GM21390 (cell line): ENCODE measurements around the gene NECAB2.

Experiments
- ATAC-seq: cut with Tn5 transposase; IDR thresholded peaks from one replicate; pipeline ENCODE4 v1.9.1; 2021; ENCODE audit not compliant: unreplicated experiment

Gene NECAB2

DNA sequence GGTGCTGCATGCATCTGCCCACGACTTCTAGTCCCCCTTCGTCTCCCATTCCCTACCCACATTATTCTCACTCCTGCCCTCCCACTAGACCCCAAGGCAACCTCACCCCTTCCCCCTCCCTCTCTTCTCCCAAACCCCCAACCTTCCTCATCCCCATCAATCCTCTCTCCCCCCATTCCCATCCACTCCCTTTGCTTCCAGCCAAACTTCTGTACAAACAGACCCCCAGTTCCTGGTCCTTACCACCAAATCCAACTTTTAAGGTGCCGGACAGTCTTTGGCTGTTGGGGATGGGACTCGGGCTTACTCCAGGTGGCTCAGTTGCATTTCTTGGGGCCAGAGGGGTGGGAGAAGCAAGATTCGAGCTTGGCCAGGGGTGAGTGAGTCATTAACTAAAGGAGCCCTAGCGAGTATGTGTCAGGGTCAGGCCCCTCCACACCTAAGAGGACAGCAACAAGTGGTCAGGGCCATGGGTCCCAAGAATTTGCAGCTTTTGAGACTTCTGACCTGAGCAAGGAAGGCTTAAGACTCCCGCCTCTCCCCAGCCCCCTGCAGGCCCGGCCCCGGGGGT is 74.3 kb downstream of the NECAB2 start, which contains the start of gene SLC38A8:
TSS of gene SLC38A8 (minus strand) at position 488 of the 571 bp plus-strand sequence. CDS start 638 bp downstream, outside the sequence.
- ATAC-seq, result no peak

DNA sequence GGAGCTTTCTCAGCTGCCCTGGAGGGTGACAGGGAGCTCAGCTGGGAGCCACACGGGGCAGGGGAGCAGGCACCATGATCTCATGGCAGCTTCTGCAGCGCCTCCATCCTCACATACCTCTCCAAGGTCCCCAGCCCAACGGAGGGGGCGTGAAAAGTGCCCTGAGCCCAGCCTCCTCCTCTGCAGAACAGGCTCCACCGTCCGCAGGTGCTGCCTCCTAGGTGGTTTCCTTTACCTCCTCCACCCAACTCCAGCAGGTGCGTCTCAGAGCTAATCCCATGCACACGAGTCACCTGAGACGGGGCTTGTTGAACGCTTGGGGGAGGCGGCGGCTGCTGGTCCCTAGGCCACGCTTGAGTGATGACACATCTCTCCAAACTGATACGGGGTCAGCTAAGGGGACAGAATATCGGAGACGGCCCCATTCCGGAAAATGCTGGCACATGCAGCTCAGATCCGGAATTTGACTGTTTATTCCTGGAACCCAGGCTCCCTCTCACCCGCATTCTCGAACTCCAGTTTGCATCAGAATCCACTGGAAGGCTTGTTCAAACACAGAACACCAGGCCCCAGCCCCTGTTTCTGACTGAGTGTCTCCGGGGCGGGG is 74.9 kb downstream of the NECAB2 start:
- ATAC-seq, result no peak

- no peak for ATAC-seq
These were observed 75.6 kb downstream of the NECAB2 start for GRCh38 chr16:84043486-84044117.

DNA sequence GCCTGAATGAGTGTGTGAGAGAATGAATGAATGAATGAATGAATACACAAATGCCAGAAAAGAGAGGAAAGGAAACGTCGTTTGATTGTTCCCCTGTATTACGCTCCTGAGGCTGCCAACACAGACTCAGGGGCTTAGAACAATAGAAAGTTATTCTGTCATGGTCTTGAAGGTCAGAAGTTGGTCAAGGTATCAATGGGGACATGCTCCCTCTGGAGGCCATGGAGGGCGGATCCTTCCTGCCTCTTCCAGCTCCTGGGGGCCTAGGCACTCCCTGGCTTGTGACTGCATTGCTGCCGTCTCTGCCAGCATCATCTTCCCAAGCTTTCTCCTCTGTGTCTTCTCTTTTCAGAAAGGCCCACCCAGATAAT is 76.1 kb downstream of the NECAB2 start:
- no peak for ATAC-seq

- no peak for ATAC-seq
These were observed 77.2 kb downstream of the NECAB2 start for GRCh38 chr16:84045001-84045817.

- no peak for ATAC-seq
These were observed 77.9 kb downstream of the NECAB2 start for GRCh38 chr16:84045818-84046470.

DNA sequence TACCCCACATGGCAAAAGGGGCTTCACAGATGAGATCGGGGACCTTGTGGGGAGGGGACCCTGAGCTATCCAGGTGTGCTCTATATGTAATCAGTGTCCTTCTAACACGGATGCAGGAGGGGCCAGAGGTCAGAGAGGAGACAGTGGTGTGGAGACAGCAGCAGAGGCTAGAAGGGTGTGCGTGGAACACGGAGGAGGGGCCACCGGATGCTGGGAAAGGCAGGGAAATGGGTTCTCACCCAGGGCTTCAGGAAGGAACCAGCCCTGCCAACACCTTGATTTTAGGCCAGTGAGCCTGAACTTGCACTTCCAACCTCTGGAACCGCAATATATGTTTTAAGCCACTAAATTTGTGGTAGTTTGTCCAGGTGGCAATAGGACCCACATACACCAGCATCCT is 79.2 kb downstream of the NECAB2 start:
- ATAC-seq, result no peak

DNA sequence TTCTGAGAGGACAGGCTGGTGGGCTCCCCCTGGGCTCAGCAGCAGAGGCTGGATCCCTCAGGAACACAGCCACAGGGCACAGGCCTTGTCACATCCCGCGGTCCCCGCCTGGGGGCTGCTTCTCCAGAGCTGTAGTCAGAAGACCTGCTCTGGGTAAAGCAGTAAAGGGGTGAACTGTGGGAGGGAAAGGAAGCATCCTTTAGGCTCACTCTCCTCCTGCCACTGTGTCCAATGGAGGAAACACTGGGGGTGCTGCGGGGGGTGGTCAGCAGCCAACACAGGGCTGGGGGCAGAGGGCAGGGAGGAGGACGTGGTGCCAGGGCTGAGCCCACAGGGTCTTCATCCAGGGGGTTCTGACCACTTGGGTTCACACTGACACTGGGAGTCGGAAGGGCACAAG is 79.6 kb downstream of the NECAB2 start:
- ATAC-seq, result no peak

DNA sequence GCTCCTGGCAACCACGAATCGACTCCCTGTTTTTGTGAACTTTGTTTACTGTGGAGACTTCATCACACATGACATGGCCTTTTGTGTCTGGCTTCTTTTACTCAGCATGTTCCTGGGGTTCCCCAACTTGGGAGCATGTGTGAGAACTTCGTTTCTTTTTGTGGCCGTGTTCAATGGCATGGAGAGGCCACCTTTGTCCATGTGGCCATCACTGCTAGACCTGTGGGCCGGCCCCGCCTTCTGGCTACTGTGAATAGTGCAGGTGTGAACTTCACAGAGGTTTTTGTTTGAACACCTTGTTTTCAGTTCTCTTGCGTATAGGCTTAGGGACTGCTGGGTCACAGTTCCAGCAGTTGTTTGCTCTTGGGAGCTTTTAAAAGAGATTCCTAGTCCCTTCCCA is 80.2 kb downstream of the NECAB2 start:
- ATAC-seq, result no peak

- no peak for ATAC-seq
These were observed 80.8 kb downstream of the NECAB2 start for GRCh38 chr16:84048871-84049270.

- ATAC-seq, result no peak
These were observed 81.5 kb downstream of the NECAB2 start for GRCh38 chr16:84049403-84050060.

DNA sequence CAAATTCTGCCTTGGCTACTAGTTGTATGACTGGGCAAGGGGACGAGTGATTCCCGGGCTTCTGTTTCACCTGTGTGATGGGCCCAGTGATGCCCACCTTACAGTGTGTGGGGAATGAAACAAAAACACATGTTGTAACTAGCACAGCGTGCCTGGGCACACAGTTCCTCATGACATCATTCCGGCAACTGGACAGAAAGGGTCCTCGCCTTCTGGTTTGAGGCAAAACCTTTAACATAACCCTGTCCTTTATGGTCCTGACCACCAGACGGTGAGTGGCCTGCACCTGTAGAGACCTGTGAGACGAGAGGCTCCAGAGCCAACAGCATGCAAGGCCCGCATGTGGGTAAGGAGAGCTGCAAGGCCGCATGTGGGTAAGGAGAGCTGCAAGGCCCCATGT is 82.3 kb downstream of the NECAB2 start:
- ATAC-seq, result no peak

DNA sequence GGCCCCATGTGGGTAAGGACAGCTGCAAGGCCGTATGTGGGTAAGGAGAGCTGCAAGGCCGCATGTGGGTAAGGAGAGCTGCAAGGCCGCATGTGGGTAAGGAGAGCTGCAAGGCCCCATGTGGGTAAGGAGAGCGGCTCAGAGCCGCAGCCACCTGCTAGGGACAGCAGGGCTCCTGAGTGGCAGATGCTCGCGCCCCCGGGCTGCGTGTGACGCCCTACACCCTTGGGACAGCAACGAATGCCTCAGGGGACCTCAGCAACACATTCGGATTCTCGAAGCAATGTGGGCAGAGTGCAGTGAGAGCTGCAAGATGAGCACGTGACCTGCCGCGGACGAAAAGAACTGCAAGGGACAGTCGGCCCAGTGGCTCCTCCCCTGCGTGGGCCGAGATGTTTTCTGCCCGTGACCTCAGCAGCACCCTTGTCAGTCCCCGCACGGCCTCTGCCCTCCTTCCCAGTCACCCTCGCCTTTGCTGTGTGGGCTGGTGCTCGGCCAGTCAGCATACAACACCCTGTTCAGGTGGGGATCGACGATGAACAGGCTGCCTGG is 84.1 kb downstream of the NECAB2 start:
- ATAC-seq, result no peak
